Type B pancreatic cell (in vitro differentiated cells): ENCODE results near the gene C5orf46. TPM values are rescaled to one million over a fixed set of nuclear protein-coding genes. Genes with fewer than 3 reads are reported as not detected.
A peak's percentile ranks its signal among the peaks of the same experiment; 100 is the strongest.
"Not testable (repeated sequence)": the region's sequence is repeated elsewhere in the genome, so short reads cannot be mapped to it uniquely, and the experiment has no call there.

Source experiments
- DNase-seq: peaks from one replicate; pipeline ENCODE4 v3.0.0; 2021; ENCODE audit warnings: mixed read lengths; ENCODE audit not compliant: unreplicated experiment; ENCODE audit errors: extremely low spot score
- H3K27ac Mint-ChIP-seq: 2 replicates; pipeline ENCODE4 v1.8.0; 2021; ENCODE audit warnings: mild to moderate bottlenecking, mixed read lengths
- H3K27me3 Mint-ChIP-seq: 2 replicates; pipeline ENCODE4 v1.8.0; 2021; ENCODE audit warnings: mixed read lengths
- H3K36me3 Mint-ChIP-seq: 2 replicates; pipeline ENCODE4 v1.8.0; 2021; ENCODE audit warnings: mixed read lengths
- H3K4me1 Mint-ChIP-seq: one replicate; pipeline ENCODE4 v1.8.0; 2021; ENCODE audit warnings: mixed read lengths; ENCODE audit not compliant: unreplicated experiment
- H3K4me3 Mint-ChIP-seq: 2 replicates; pipeline ENCODE4 v1.8.0; 2021; ENCODE audit warnings: mild to moderate bottlenecking, mixed read lengths
- H3K9me3 Mint-ChIP-seq: 2 replicates; pipeline ENCODE4 v1.8.0; 2021; ENCODE audit warnings: mixed read lengths
- CTCF ChIP-seq: fragments of 200-600 bp; sonication (generic); conservative IDR thresholded peaks from 2 replicates; pipeline ENCODE4 v1.5.0; 2021; ENCODE audit warnings: antibody characterized with exemption, mild to moderate bottlenecking
- long read RNA-seq: library from polyadenylated mRNA; unstranded; transcript quantifications from one replicate; pipeline ENCODE4 v2.0.0, GENCODE V29; 2020
- total RNA-seq: library from RNA; stranded (reverse); gene quantifications from 2 replicates; pipeline ENCODE4 v1.2.1, GENCODE V29; 2021; ENCODE audit warnings: low replicate concordance

Gene C5orf46
- total RNA-seq = not detected in 2 replicates
- long read RNA-seq = 0 reads

GRCh38 chr5:147906326-147907095 is at the start of gene C5orf46:
C5orf46 (minus strand) TSS chr5:147906538; CDS start chr5:147906501, 37 bp downstream.
- Mint-ChIP-seq H3K36me3 (no peaks in the 10 kb centered on the region), H3K9me3 (no peaks in the 10 kb centered on the region), H3K4me3 (no peak within 1 kb of the TSS), H3K27me3 (peaks cover 3% of the 10 kb centered on the region), H3K27ac (peak within 1 kb of the TSS; percentile 7), H3K4me1 (no peaks in the 10 kb centered on the region)
- no peak for TF ChIP-seq CTCF
- DNase-seq = no peak

- TF ChIP-seq CTCF = no peak
- no peak overlapping the region for H3K27ac Mint-ChIP-seq
- H3K4me3 Mint-ChIP-seq = no peak overlapping the region
- H3K4me1 Mint-ChIP-seq = no peaks in the 10 kb centered on the region
- peaks cover 4% of the 10 kb centered on the region for H3K36me3 Mint-ChIP-seq
- H3K9me3 Mint-ChIP-seq = no peaks in the 10 kb centered on the region
- no peaks in the 10 kb centered on the region for H3K27me3 Mint-ChIP-seq
- no peak for DNase-seq
Measured at GRCh38 chr5:147954971-147955370, 48.6 kb upstream of the C5orf46 start.

GRCh38 chr5:147949711-147950573 is 43.6 kb upstream of the C5orf46 start:
- Mint-ChIP-seq H3K4me1 (peaks cover 11% of the 10 kb centered on the region), H3K27me3 (no peaks in the 10 kb centered on the region), H3K4me3 (peak overlapping the region; percentile 48), H3K9me3 (peaks cover 7% of the 10 kb centered on the region), H3K36me3 (peaks cover 6% of the 10 kb centered on the region), H3K27ac (peak overlapping the region; percentile 33)
- peak; percentile 84 for TF ChIP-seq CTCF
- no peak for DNase-seq

- H3K27me3 Mint-ChIP-seq, H3K36me3 Mint-ChIP-seq, DNase-seq, H3K9me3 Mint-ChIP-seq: not testable (repeated sequence)
- Mint-ChIP-seq H3K4me3 (peak overlapping the region; percentile 91), H3K27ac (peak overlapping the region; percentile 96), H3K4me1 (peaks cover 11% of the 10 kb centered on the region)
Measured at GRCh38 chr5:147946658-147947274, 40.4 kb upstream of the C5orf46 start.

- Mint-ChIP-seq H3K27me3 (no peaks in the 10 kb centered on the region), H3K4me3 (no peak overlapping the region)
- TF ChIP-seq CTCF = no peak
Measured at GRCh38 chr5:147939431-147940114, 33.2 kb upstream of the C5orf46 start.

More at GRCh38 chr5:147939431-147940114, 33.2 kb upstream of the C5orf46 start:
- Mint-ChIP-seq H3K4me1 (no peaks in the 10 kb centered on the region), H3K27ac (no peak overlapping the region), H3K9me3 (no peaks in the 10 kb centered on the region), H3K36me3 (no peaks in the 10 kb centered on the region)
- DNase-seq = no peak
